T-helper 1 cell treated with Interleukin-12 subunit alpha and Interleukin-12 subunit beta and Interleukin-4 antibody, amounts not matched to agents 30 ng/mL and 1 ng/mL, for 36 hours (primary cell): ENCODE measurements around the gene SLC22A17. TPM values are rescaled to one million over a fixed set of nuclear protein-coding genes. Genes with fewer than 3 reads are reported as not detected.
"Not testable (repeated sequence)": the region's sequence is repeated elsewhere in the genome, so short reads cannot be mapped to it uniquely, and the experiment has no call there.

Source experiments
- intact Hi-C: fragments of 100-400 bp; cut with micrococcal nuclease; formaldehyde crosslinking; loops from one replicate; pipeline ENCODE4 v1.15.1; 2024
- total RNA-seq: library from RNA; stranded (reverse); gene quantifications from 2 replicates; pipeline ENCODE4 v1.2.3, GENCODE V29; 2022

The SLC22A17 gene
- 3.6 and 3.8 TPM in 2 replicates for total RNA-seq

DNA sequence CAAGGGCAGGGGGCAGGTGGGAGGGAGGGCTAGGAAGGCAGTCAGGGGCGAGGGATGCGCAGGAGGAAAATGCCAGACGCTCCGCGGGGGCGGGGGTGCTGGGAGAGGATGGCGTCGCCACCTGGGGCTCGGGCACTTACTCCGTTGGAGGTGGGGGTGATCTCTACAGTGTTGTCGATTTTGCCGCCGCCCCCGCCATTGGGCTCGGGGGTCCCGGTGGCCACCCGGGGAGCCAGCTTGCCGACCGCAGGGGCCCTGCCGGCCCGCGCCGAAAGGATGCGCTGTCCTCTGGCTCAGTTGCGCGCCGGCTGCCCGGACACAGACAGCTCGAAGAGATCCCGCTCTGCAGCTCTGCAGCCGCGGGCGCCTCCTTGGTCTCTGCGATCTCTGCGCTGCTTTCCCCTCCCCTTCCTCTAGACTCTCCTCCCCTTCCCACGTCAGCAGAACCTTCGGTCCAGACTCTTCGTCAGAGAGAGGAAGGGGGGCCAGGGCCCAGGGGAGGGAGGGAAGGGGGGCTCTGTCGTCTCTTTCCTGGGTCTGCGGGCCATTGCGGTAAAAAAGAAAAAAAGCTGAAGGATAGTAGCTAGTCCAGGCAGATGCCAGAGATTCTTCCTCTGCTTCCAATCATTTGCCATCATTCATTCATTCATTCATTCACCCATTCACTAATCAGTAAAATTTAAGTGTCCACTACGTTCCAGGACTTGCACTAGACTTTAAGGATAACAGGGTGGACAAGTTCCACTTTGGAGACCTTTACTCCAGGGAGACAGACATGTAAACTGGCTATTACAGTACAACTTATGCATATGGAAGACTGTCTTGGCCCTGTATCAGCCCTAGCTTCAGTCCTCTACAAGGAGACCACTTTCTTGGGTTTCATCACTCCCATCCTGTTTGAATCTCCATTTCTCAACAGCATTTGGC lies at the start of gene SLC22A17:
Gene SLC22A17, minus strand, starts transcription at position 382 of the 927 bp plus-strand sequence.
- intact Hi-C loops, result loop anchor here (2.0 kb wide), 1 partner anchor 52 kb away; no protein-coding TSS in a partner anchor

DNA sequence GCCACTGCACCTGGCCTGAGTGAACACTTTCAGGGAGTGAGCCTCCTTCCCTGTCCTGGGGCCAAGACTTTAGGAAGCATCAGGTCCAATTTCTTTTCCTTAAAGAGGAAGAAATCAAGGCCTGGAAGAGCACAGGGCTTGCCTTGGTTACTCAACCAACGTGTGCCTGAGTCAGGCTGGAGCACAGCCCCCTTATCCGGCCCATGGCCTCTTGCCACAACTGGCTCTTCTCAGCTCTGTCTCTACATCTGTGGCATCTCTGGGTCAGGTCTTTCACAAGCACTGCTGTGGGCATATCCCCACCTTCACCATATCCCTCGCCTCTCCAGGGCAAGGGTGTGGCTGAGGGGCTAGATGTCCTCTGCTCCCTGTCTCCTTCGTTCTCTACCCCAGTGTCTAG lies 48.6 kb upstream of the SLC22A17 start:
- intact Hi-C loops, result no loop called here

GRCh38 chr14:23400496-23401149 lies 47.9 kb upstream of the SLC22A17 start:
- intact Hi-C loops, result not testable (repeated sequence)

- intact Hi-C loops, result no loop called here
These were observed 46.9 kb upstream of the SLC22A17 start for GRCh38 chr14:23399591-23399990.

DNA sequence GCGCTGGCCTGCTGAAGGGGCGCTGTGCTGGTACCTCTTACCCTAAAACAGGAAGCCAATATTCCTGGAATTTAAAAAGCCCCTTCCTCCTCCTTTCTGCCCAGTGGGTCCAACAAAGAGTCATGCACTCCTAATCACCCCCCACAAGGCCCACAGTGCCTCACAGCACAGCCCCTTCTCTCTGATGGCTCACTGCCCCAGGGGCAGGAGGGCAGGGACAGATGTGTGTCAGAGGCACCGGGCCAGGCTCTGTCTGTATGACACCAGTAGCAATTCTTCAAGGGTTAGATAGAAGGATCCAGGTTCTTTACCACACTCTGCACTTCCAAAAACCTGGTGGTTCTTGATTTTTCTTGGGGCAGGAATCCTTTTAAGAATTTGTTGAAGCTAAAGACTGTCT lies 46.4 kb upstream of the SLC22A17 start:
- intact Hi-C loops, result no loop called here

GRCh38 chr14:23398348-23398747 lies 45.7 kb upstream of the SLC22A17 start:
- intact Hi-C loops, result no loop called here

GRCh38 chr14:23396781-23397407 lies 44.2 kb upstream of the SLC22A17 start:
- intact Hi-C loops, result no loop called here

DNA sequence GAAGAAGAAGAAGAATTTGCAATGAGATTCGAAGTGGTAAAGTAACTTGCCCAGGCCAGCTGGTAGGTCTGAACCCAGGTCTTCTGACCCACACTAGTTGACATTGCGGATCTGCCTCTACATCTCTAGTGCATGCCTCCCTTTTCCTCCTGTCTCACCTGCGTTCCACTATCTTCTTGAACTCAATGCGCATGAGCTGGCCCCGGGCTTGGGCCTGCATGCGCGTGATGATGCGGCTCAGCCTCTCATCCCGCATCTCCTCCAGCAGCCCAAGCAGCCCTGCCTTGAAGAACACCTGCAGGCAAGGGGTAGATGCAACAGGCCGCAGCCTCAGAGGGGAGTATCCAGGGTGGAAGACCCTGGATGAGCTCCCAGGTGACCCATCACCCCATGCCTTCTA lies 43.4 kb upstream of the SLC22A17 start:
- intact Hi-C loops, result no loop called here

GRCh38 chr14:23392613-23393012 lies 39.9 kb upstream of the SLC22A17 start:
- intact Hi-C loops, result no loop called here

- intact Hi-C loops, result not testable (repeated sequence)
These were observed 37.2 kb upstream of the SLC22A17 start for GRCh38 chr14:23389871-23390270.

DNA sequence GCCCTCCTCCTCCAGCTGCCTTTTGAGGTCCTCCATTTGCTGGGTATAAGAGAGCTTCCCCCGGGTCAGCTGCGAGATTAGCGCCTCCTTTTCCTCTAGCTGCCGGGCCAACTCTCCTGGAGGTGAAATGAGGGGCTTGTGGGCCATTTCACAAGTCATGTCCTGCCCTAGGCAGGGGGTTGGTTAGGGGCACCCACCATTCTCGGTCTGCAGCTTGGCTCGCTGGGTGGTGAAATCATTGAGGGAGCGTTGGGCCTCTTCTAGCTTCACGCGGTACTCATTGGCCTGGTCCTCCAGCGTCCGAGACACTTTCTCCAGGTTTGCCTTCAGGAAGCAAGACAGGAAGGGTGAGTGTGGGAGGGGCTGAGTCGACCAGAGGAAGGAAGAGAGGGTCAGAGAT lies 36.7 kb upstream of the SLC22A17 start:
- intact Hi-C loops, result no loop called here

GRCh38 chr14:23388996-23389395 lies 36.3 kb upstream of the SLC22A17 start:
- intact Hi-C loops, result no loop called here

GRCh38 chr14:23387916-23388882 lies 35.5 kb upstream of the SLC22A17 start:
- intact Hi-C loops, result no loop called here

DNA sequence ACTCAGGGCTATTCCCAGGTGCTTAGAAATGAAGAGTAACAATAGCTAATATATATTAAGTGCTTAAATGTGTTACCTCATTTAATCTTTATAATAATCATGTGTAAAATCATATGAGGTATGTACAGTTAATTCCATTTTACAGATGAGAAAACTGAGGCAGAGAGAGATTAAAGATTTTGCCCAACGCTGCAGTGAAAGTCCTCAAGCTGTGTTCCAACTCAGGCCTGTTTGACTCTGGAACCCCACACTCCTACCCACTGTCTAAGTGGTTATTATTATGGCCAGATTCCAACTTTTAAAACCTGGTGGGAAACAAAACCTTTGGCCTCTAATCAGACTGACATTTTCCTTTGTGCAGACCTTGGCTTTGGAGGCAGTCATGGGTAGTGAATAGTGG lies 34.3 kb upstream of the SLC22A17 start:
- intact Hi-C loops, result no loop called here

DNA sequence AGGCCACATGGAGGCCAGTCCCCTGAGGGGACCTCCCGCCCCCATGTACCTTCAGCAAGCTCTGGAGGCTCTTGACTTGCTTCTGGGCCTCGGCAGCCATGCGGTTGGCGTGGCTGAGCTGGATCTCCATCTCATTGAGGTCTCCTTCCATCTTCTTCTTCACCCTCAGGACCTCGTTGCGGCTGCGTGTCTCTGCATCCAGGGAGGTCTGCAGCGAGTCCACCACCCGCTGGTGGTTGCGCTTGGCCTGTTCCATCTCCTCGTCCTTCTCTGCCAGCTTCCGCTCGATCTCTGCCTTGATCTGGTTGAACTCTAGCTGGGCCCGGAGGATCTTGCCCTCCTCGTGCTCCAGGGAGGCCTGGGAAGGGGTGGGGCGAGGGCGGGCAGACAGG lies 33.6 kb upstream of the SLC22A17 start:
- intact Hi-C loops, result not testable (repeated sequence)

GRCh38 chr14:23385642-23386265 lies 33.1 kb upstream of the SLC22A17 start:
- intact Hi-C loops, result no loop called here

DNA sequence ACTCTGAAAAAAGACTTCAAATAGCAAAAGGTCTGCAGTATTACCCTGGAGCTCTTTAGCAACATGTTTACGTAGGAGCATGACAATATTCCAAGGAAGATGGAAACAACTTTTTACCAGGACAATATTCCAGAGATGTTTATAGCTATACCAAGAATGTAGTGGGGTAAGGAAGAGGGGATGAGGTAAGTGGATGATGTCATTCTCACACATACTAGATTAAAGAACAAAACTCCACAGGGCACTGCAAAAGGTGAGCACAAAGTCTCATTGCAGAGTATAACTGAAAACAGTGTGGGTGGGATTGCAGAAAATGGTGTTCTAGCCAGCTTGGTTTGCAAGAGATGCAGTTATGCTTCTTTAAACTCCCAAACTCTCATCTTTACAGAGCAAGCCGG lies 32.6 kb upstream of the SLC22A17 start:
- intact Hi-C loops, result no loop called here

GRCh38 chr14:23384364-23385080 lies 31.8 kb upstream of the SLC22A17 start:
- intact Hi-C loops, result no loop called here

DNA sequence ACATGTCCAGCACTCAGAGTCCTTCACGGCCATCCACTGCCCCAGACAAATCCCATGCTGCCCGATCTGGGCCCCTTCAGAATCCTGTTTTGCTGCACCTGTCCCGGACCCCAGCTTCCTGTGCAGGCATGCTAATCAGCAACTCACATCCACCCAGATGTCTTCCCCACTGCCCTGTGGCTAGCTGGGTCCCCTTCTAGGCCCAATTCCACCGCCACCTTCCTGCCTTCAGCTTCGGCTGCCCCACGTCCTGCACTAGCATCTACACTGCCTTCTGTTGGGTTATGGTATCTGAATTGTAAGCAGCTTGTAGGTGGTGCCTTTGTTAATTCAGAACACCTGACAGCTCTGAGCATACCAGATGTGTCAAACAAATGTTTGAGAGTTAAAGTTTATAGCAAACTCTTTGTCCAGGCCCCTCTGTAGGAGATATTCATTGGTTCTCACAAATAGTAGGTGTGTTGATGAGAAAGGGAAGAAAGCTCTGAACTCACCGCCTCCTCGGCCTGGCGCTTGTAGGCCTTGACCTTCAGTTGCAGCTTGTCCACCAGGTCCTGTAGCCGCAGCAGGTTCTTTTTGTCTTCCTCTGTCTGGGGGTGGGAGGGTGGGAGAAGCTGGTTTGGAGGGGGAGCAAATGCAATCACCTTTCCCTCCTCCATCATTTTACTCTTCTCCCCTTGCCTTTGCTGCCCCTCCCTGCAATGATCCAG lies 30.2 kb upstream of the SLC22A17 start:
- intact Hi-C loops, result no loop called here
